ENCODE results near the gene EID3. TPM values are rescaled to one million over a fixed set of nuclear protein-coding genes. Genes with fewer than 3 reads are reported as not detected.
A peak's percentile ranks its signal among the peaks of the same experiment; 100 is the strongest.

EID3 gene
- total RNA-seq, 1 donor from 2014 or later: 2.9 TPM

DNA sequence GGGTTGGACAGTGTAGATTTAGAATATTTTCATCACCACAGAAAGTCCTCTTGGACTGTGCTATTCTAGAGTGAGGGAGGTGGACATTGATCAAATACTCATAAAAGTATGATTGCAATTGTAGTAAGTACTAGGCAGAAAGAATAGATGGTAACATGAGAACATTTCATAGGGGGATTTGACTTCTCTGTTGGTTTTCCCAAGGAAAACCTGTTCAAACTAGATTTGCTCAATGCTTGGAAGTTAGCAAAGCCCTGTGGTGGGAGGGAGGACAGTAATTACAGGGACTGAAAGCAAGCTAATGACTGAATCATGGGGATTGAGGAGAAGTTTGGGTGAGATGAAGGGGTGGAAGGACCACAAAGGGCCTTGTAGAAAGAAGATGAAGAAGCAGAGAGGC lies 24.4 kb upstream of the EID3 start:
- no peaks in the 10 kb centered on the region for H3K4me1 Mint-ChIP-seq (ENCODE audit: unreplicated experiment)
- H3K36me3 Mint-ChIP-seq: no peaks in the 10 kb centered on the region
- DNase-seq (ENCODE audit: extremely low spot score, unreplicated experiment): no peak
- no peak overlapping the region for H3K4me3 Mint-ChIP-seq
- no peaks in the 10 kb centered on the region for H3K9me3 Mint-ChIP-seq
- TF ChIP-seq, protein P1, sequence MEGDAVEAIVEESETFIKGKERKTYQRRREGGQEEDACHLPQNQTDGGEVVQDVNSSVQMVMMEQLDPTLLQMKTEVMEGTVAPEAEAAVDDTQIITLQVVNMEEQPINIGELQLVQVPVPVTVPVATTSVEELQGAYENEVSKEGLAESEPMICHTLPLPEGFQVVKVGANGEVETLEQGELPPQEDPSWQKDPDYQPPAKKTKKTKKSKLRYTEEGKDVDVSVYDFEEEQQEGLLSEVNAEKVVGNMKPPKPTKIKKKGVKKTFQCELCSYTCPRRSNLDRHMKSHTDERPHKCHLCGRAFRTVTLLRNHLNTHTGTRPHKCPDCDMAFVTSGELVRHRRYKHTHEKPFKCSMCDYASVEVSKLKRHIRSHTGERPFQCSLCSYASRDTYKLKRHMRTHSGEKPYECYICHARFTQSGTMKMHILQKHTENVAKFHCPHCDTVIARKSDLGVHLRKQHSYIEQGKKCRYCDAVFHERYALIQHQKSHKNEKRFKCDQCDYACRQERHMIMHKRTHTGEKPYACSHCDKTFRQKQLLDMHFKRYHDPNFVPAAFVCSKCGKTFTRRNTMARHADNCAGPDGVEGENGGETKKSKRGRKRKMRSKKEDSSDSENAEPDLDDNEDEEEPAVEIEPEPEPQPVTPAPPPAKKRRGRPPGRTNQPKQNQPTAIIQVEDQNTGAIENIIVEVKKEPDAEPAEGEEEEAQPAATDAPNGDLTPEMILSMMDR (conservative IDR thresholded peaks at IDR 0.05): no peak
- H3K27me3 Mint-ChIP-seq: no peaks in the 10 kb centered on the region
- no peak overlapping the region for H3K27ac Mint-ChIP-seq

GRCh38 chr12:104280111-104280510 lies 23.4 kb upstream of the EID3 start:
- Mint-ChIP-seq H3K36me3 (no peaks in the 10 kb centered on the region), H3K4me1 (ENCODE audit: unreplicated experiment) (no peaks in the 10 kb centered on the region), H3K9me3 (no peaks in the 10 kb centered on the region), H3K4me3 (no peak overlapping the region), H3K27me3 (no peaks in the 10 kb centered on the region), H3K27ac (no peak overlapping the region)
- TF ChIP-seq, protein P1 (conservative IDR thresholded peaks at IDR 0.05): no peak
- DNase-seq (ENCODE audit: extremely low spot score, unreplicated experiment): no peak

DNA sequence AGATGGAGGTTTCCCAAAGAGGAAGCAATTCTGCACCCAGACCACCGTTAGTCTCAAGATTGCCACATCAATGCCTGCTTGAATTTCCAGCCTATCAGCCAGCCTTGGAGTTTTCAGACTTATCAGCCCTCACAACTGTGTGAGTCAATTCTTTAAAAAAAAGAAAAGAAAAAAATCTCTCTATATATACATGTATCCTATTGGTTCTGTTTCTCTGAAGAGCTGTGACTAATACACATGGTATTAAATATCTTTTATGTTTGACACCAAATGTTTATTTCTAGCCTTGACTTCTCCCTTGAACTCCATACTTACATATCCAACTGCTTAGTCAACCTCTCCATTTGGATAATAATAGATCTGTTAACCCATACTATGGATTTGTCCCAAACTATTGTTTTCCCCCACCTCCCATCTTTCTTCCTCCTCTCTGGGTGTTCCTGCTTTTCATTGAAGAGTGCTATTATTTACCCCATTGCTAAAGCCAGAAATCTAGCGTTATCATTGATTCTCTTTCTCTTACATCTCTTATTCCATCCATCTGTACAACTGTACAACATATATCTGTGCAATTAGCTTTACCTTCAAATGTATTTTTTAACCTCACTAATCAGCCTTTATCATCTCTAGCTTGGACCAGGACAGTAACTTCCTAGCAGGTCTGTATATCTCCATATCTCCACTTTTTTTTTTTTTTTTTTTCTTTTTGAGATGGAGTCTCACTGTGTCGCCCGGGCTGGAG lies 22.7 kb upstream of the EID3 start:
- DNase-seq (ENCODE audit: extremely low spot score, unreplicated experiment): no peak
- Mint-ChIP-seq H3K4me1 (ENCODE audit: unreplicated experiment) (peaks cover 4% of the 10 kb centered on the region), H3K9me3 (no peaks in the 10 kb centered on the region), H3K27ac (peak overlapping the region; percentile 62), H3K27me3 (no peaks in the 10 kb centered on the region), H3K36me3 (no peaks in the 10 kb centered on the region), H3K4me3 (no peak overlapping the region)
- TF ChIP-seq, protein P1 (conservative IDR thresholded peaks at IDR 0.05): no peak

- Mint-ChIP-seq H3K4me3 (no peak overlapping the region), H3K36me3 (no peaks in the 10 kb centered on the region), H3K27me3 (no peaks in the 10 kb centered on the region), H3K27ac (no peak overlapping the region), H3K9me3 (no peaks in the 10 kb centered on the region), H3K4me1 (ENCODE audit: unreplicated experiment) (peaks cover 7% of the 10 kb centered on the region)
- no peak for DNase-seq (ENCODE audit: extremely low spot score, unreplicated experiment)
- TF ChIP-seq, protein P1 (conservative IDR thresholded peaks at IDR 0.05): no peak
These were observed 21.9 kb upstream of the EID3 start for GRCh38 chr12:104281636-104282035.

GRCh38 chr12:104282109-104282508 lies 21.4 kb upstream of the EID3 start:
- no peak overlapping the region for H3K4me3 Mint-ChIP-seq
- H3K36me3 Mint-ChIP-seq: no peaks in the 10 kb centered on the region
- H3K4me1 Mint-ChIP-seq (ENCODE audit: unreplicated experiment): peaks cover 7% of the 10 kb centered on the region
- H3K27ac Mint-ChIP-seq: no peak overlapping the region
- DNase-seq (ENCODE audit: extremely low spot score, unreplicated experiment): no peak
- TF ChIP-seq, protein P1 (conservative IDR thresholded peaks at IDR 0.05): no peak
- no peaks in the 10 kb centered on the region for H3K27me3 Mint-ChIP-seq
- H3K9me3 Mint-ChIP-seq: no peaks in the 10 kb centered on the region
